RWPE1 (cell line): Measurements from ENCODE around the gene ADGRG2.

Experiments used
- CTCF ChIA-PET: fragments of 350-600 bp; sonication (Branson Sonifier 250); formaldehyde crosslinking; extraction: SDS; loops from one replicate; lab custom pipeline; 2021; lab: Yijun Ruan, JAX
- POLR2A ChIA-PET: fragments of 400-600 bp; formaldehyde crosslinking; extraction: SDS; loops from one replicate; lab custom pipeline; 2020; ENCODE audit warnings: antibody characterized with exemption; ENCODE audit not compliant: low non-redundant PET; lab: Yijun Ruan, JAX
- DNase-seq: peaks from one replicate; pipeline ENCODE4 v3.0.0; 2012; ENCODE audit warnings: low spot score
- H3K27ac ChIP-seq: fragments of 450-650 bp; 2 replicates; pipeline ENCODE4 v1.5.1; 2017
- CTCF ChIP-seq: fragments of 450-650 bp; conservative IDR thresholded peaks from 2 replicates; pipeline ENCODE4 v1.5.1; 2017; ENCODE audit warnings: low read depth, mild to moderate bottlenecking

ADGRG2 gene

GRCh38 chrX:18941896-18942295 is 180.4 kb downstream of the ADGRG2 start:
- no peak for TF ChIP-seq CTCF
- ChIA-PET POLR2A (no interaction called here), CTCF (no interaction called here)
- no peak overlapping the region for H3K27ac ChIP-seq
- no peak for DNase-seq
